Common myeloid progenitor, CD34-positive (primary cell): ENCODE measurements around the gene TTC3.

ENCODE experiments used
- CTCF ChIA-PET: fragments of 350-600 bp; sonication (Branson Sonifier 250); formaldehyde crosslinking; loops from one replicate; lab custom pipeline; 2021; ENCODE audit warnings: antibody characterized with exemption; lab: Charles Lee
- POLR2A ChIA-PET: fragments of 350-600 bp; sonication (Branson Sonifier 250); formaldehyde crosslinking; loops from one replicate; lab custom pipeline; 2021; ENCODE audit warnings: antibody characterized with exemption; lab: Charles Lee
- DNase-seq, 3 donors: peaks; one replicate each; pipeline versions ENCODE4 v3.0.0 to v3.0.0-alpha.2; 2013
- H3K27ac ChIP-seq, 2 experiments: 1 replicate in 1 of 2; 2 replicates in 1 of 2; pipeline ENCODE4 v1.7.0; 2013; ENCODE audit warnings: inconsistent platforms in 2 of 2, low read length in 2 of 2, mild to moderate bottlenecking in 2 of 2, low read depth in 1 of 2, moderate library complexity in 1 of 2; ENCODE audit not compliant: severe bottlenecking in 2 of 2, insufficient read depth in 1 of 2, poor library complexity in 1 of 2
- H3K27me3 ChIP-seq, 5 experiments: replicated peaks in 2 of 5; 1 replicate in 3 of 5; 2 replicates in 2 of 5; pipeline versions ENCODE4 v1.6.1 to v1.7.0; 2013; ENCODE audit warnings: low read length in 4 of 5, mild to moderate bottlenecking in 2 of 5, moderate library complexity in 2 of 5, inconsistent platforms in 1 of 5; ENCODE audit not compliant: insufficient read depth in 5 of 5, control insufficient read depth in 4 of 5
- H3K36me3 ChIP-seq, 4 experiments: 1 replicate in 2 of 4; 2 replicates in 2 of 4; pipeline versions ENCODE4 v1.6.1 to v1.7.0; 2013; ENCODE audit warnings: low read length in 3 of 4, control low read depth in 1 of 4, mild to moderate bottlenecking in 1 of 4; ENCODE audit not compliant: control insufficient read depth in 4 of 4, insufficient read depth in 4 of 4
- H3K4me1 ChIP-seq, 4 experiments: 1 replicate in 3 of 4; 2 replicates in 1 of 4; pipeline versions ENCODE4 v1.6.1 to v1.7.1; 2013; ENCODE audit warnings: low read length in 3 of 4, mild to moderate bottlenecking in 3 of 4, control low read depth in 1 of 4, inconsistent platforms in 1 of 4, moderate library complexity in 1 of 4; ENCODE audit not compliant: control insufficient read depth in 4 of 4, insufficient read depth in 4 of 4; ENCODE audit errors: control extremely low read depth in 1 of 4
- H3K4me3 ChIP-seq, 7 experiments: 1 replicate in 4 of 7; 2 replicates in 3 of 7; pipeline versions ENCODE4 v1.5.1 to v1.7.0; 2013; ENCODE audit warnings: mild to moderate bottlenecking in 7 of 7, low read length in 6 of 7, moderate library complexity in 6 of 7, inconsistent platforms in 2 of 7, low read depth in 2 of 7, control low read depth in 1 of 7; ENCODE audit not compliant: insufficient read depth in 4 of 7, control insufficient read depth in 1 of 7; ENCODE audit errors: extremely low read depth in 1 of 7
- H3K9me3 ChIP-seq, 5 experiments: 1 replicate in 4 of 5; 2 replicates in 1 of 5; pipeline versions ENCODE4 v1.6.1 to v1.7.1; 2013; ENCODE audit warnings: low read length in 4 of 5, mild to moderate bottlenecking in 2 of 5, inconsistent platforms in 1 of 5, low read depth in 1 of 5, moderate library complexity in 1 of 5; ENCODE audit not compliant: control insufficient read depth in 4 of 5, insufficient read depth in 2 of 5; ENCODE audit errors: control extremely low read depth in 1 of 5
- WGBS: methylation state at CpG from one replicate; pipeline ENCODE4 v1.1.5; 2013; ENCODE audit not compliant: insufficient coverage; 5-methylcytosine and 5-hydroxymethylcytosine counted together

The TTC3 gene

DNA sequence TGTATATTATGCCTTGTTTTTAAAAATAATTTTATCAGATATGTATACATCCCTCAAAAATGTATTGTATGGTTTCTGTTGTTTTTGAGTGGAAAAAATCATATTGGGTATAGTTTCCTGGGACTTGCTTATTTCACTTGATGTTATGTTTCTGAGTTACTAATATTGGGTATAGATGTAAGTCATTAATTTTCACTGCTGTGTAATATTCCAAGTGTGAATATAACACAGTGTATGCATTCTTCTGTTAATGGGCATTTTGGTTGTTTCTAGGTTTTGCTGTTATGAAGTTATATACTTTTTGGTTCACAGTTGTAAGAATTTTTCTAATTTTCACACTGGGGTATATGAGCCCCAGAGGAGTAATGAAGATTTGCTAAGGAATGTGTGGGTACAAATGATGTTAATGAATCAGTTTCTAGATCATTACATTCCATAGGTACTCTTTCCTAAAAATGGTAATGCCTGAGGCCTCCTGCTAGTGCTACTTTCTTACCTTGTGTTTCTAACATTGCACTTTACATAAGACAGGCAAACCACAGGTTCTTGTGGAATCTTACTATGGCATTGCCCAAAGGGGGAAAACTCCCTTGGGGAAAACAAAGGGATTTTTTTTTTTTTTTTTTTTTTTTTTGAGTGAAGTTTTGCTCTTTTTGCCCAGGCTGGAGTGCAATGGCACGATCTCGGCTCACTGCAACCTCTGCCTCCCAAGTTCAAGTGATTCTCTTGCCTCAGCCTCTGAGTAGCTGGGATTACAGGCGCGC lies 3.2 kb downstream of the TTC3 start:
- ChIA-PET POLR2A (no interaction called here), CTCF (interaction anchor here (0.7 to 1.0 kb wide), 2 partner anchors 99 to 301 kb away, joined by 3 to 4 read pairs; no protein-coding TSS in a partner anchor)
- H3K36me3 ChIP-seq, result no peaks in the 10 kb centered on the region
- H3K4me3 ChIP-seq, result no peak overlapping the region
- DNase-seq, result no peak
- H3K27ac ChIP-seq, result no peak overlapping the region
- peaks cover 0 to 15% (median 0%) of the 10 kb centered on the region in 5 experiments for H3K9me3 ChIP-seq
- peaks cover 8 to 38% (median 24%) of the 10 kb centered on the region in 4 experiments for H3K4me1 ChIP-seq
- WGBS, result 88% methylated on average over 4 of the region's 4 CpGs
- no peaks in the 10 kb centered on the region for H3K27me3 ChIP-seq

DNA sequence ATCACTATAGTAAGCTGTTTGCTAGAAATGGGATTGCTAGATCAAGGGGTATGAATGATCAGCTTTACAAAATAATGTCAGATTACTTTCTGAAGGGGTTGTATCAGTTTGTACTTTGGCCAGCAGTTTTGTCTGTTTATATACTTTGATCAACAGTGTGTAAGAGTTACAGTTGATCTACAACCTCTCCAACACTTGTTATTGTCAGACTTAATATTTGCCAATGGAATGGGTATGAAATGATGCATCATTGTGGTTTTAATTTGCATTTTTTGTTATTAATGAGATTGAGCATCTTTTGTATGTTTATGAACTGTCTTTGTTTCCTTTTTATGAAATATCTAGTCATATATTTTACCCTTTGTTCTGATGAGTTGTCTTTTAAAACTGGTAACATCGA lies 4.3 kb downstream of the TTC3 start:
- Histone ChIP-seq H3K36me3 (peaks cover 0 to 4% (median under 1%) of the 10 kb centered on the region in 4 experiments), H3K27ac (no peak overlapping the region), H3K4me3 (no peak overlapping the region), H3K9me3 (peaks cover 0 to 15% (median 0%) of the 10 kb centered on the region in 5 experiments), H3K27me3 (no peaks in the 10 kb centered on the region), H3K4me1 (peaks cover 5 to 29% (median 14%) of the 10 kb centered on the region in 4 experiments)
- WGBS, result no CpG with 5 or more reads among the region's 1 CpG
- ChIA-PET POLR2A (no interaction called here), CTCF (interaction anchor here (0.6 kb wide), 1 partner anchor 8 kb away, joined by 3 read pairs; no protein-coding TSS in a partner anchor)
- no peak for DNase-seq

DNA sequence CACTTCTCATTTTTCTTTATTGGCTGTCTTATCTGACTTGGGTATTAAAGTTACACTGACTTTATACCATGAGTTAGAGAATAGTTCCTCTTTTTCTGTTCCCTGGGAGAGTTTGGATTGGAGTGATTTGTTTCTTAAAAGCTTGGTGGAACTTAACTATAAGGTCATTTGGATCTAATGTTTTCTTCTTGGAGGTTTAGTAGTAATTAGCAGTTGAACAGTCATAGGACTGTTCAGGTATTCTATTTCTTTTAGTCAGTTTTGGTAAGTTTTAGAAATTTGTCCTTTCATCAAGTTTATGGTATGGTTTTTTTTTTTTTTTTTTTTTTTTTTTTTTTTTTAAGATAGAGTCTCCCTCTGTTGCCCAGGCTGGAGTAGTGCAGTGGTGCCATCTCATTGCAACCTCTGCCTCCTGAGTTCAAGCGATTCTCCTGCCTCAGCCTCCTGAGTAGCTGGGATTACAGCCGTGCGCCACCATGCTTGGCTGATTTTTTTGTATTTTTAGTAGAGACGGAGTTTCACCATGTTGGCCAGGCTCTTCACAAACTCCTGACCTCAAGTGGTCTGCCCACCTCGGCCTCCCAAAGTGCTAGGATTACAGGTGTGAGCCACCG lies 6.3 kb downstream of the TTC3 start:
- Histone ChIP-seq H3K4me1 (peaks cover 11 to 37% (median 16%) of the 10 kb centered on the region in 4 experiments), H3K27ac (no peak overlapping the region), H3K36me3 (peaks cover 0 to 4% (median 1%) of the 10 kb centered on the region in 4 experiments), H3K27me3 (no peaks in the 10 kb centered on the region), H3K9me3 (peaks cover 0 to 15% (median 0%) of the 10 kb centered on the region in 5 experiments), H3K4me3 (no peak overlapping the region)
- DNase-seq, result peak in 2 of 3 donors; percentile 56 to 63
- WGBS, result 33% methylated on average over 3 of the region's 6 CpGs
- ChIA-PET CTCF (no interaction called here), POLR2A (interaction anchor here (0.7 kb wide), 1 partner anchor 1597 kb away, joined by 5 read pairs; no protein-coding TSS in a partner anchor)

DNA sequence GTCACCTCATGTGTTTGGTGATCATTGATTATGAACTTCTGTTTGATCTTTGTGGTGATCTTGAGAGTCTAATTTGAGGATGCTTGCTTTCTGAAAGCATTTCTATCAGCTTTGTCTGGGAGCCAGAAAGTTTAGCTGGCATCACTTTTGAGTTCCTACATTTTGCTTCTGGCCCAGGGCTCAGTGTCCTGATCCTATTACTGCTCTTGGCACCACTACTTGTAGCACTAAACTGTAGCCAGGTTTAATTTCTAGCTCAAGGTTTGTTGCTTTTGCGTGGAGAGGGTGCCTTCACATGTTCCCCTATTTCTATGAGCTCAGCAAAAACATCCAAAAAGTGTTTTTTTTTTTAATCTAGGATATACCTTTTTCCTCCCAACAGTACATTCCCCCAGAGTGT lies 9.3 kb downstream of the TTC3 start:
- Histone ChIP-seq H3K4me3 (no peak overlapping the region), H3K27me3 (no peaks in the 10 kb centered on the region), H3K27ac (no peak overlapping the region), H3K36me3 (peaks cover 0 to 4% (median 1%) of the 10 kb centered on the region in 4 experiments), H3K9me3 (peaks cover 0 to 15% (median 0%) of the 10 kb centered on the region in 5 experiments), H3K4me1 (peaks cover 7 to 26% (median 12%) of the 10 kb centered on the region in 4 experiments)
- DNase-seq, result no peak
- POLR2A ChIA-PET, result interaction anchor here (0.6 to 0.7 kb wide), 3 partner anchors 8 to 371 kb away, joined by 3 to 4 read pairs (median 3); no protein-coding TSS in a partner anchor
- CTCF ChIA-PET, result interaction anchor here (0.6 to 2.8 kb wide), 10 partner anchors 9 to 1197 kb away, joined by 3 to 14 read pairs (median 3); no protein-coding TSS in a partner anchor
- 83% methylated on average over 1 of the region's 1 CpG for WGBS

DNA sequence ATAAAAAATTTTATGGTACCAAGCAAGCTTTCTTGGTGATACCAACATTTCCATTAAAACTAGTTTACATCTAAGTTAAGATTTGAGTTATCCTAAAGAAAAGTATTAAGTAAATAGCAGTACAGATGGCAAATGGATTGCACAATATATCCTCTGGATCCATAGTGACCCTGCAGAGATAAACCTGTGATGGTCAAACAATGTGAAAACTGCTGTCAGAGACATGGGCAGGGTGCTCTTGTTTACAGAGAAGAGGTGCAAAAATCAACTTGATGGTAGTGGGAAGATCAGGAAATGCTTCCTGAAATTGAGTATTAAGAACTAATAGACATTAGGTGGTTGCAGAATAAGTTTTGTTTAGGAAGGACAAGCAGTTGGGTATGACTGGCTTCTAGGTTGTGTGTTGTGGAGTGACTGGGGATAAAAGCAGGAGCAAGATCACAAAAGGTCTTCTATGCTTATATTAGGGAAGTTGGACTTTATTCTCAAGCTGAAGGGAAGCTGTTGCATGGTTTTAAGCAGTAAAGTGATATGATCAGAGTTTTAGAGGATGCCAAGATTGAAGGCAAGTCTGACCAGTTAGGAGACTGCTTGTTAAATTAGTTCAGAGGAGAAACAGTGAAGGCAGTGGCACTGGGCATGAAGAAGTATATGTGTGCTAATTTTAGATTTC lies 9.9 kb downstream of the TTC3 start:
- Histone ChIP-seq H3K27ac (no peak overlapping the region), H3K4me1 (peaks cover 7 to 26% (median 12%) of the 10 kb centered on the region in 4 experiments), H3K4me3 (peak overlapping the region in 1 of 7 experiments; percentile 5), H3K9me3 (peaks cover 0 to 14% (median 0%) of the 10 kb centered on the region in 5 experiments), H3K36me3 (peaks cover 0 to 4% (median 1%) of the 10 kb centered on the region in 4 experiments), H3K27me3 (no peaks in the 10 kb centered on the region)
- peak in 2 of 3 donors; percentile 54 to 64 for DNase-seq
- ChIA-PET CTCF (interaction anchor here (0.7 to 2.8 kb wide), 8 partner anchors 8 to 117 kb away, joined by 3 to 14 read pairs (median 3); no protein-coding TSS in a partner anchor), POLR2A (interaction anchor here (0.6 to 0.7 kb wide), 4 partner anchors 8 to 73 kb away, joined by 3 read pairs; no protein-coding TSS in a partner anchor)

DNA sequence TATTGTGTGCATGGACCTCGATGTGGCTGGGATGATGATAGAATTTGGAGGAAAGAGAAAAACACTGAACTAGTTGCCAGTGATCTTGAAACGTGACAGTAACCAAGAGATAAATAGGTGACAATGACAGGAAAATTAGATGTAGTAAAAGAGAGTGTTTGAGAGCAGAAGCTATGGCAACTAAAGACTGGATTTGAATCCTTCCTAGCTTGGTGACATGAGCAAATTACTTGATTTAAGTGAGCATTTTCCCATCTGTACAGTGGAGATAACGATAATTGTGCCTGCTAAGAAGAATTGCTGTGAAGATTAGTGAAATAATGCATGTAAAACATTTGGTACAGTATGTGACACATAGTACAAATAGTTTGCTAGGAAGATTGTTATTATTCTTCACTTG lies 12.7 kb downstream of the TTC3 start:
- H3K27ac ChIP-seq, result no peak overlapping the region
- no peaks in the 10 kb centered on the region for H3K9me3 ChIP-seq
- POLR2A ChIA-PET, result no interaction called here
- H3K4me3 ChIP-seq, result no peak overlapping the region
- H3K36me3 ChIP-seq, result peaks cover 0 to 15% (median 5%) of the 10 kb centered on the region in 4 experiments
- CTCF ChIA-PET, result interaction anchor here (0.5 to 3.0 kb wide), 8 partner anchors 8 to 116 kb away, joined by 3 to 18 read pairs (median 4); no protein-coding TSS in a partner anchor
- H3K4me1 ChIP-seq, result peaks cover 7 to 19% (median 14%) of the 10 kb centered on the region in 4 experiments
- 90% methylated on average over 3 of the region's 3 CpGs for WGBS
- no peak for DNase-seq
- no peaks in the 10 kb centered on the region for H3K27me3 ChIP-seq
